ENCODE results near the gene SCAMP3.

Gene SCAMP3

DNA sequence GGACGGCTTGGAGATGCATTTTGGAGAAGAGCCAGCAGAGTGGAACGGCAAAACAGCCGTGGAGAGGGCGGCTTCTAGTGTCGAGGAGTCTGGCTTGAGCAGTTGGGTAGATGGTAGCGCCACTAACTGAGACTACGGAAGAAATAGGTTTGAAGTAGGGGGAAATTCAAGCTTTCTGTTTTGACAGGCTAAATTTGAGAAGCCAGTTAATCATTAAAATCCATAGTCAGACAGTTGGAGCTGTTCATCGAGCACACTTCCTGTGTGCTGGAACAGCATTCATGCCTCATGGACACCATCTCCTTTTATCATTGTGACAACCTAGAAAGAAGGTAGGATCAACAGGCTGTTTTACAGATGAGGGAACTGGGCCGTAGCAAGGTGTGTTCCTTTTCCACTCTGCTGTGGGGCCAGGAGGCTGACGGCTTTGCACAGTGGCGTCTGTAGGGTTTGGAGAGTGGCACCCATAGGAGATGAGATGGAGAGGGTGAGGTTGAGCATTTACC lies 42.5 kb upstream of the SCAMP3 start:
- Mint-ChIP-seq H3K4me3 (peak overlapping the region in 1 of 3 experiments; percentile 65), H3K27ac (peak overlapping the region; percentile 57 to 98 (median 62)), H3K9me3 (no peaks in the 10 kb centered on the region), H3K36me3 (ENCODE audit: low read depth) (no peaks in the 10 kb centered on the region), H3K4me1 (peaks cover 12% of the 10 kb centered on the region), H3K27me3 (ENCODE audit: low read depth) (no peaks in the 10 kb centered on the region)
- TF ChIP-seq CTCF (IDR thresholded peaks at IDR 0.05; ENCODE audit: unreplicated experiment in 3 of 3) = no peak

DNA sequence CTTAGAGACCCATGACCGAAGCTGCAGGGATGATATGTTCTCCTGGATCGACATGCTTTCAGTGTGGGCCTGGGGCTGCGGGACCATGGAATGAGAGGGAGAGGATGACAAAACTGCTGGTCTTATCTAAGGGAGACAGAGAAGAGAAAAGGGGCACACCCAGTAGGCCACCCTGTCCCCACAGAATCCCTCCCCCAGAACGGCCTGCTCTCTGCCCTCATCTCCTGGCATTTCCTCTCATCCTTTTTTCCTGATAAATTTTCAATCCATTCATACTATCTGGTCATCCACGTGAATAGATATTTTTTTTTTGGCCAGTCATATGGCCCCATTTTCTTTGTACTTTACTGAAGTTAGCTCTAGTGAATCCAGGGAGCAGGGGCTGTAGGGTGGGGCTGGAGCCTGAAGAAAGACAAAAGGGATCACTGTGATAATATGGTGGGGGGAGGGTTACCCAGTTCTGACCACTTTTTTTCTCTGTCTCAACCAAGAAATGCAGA lies 39.2 kb upstream of the SCAMP3 start, which contains the start of gene PKLR:
Gene PKLR (minus strand): TSS at position 97 of the 500 bp plus-strand sequence. CDS start 43 bp downstream, at position 54.
- Mint-ChIP-seq H3K27ac (peak within 1 kb of the TSS in 2 of 3 experiments; percentile 59 to 63), H3K27me3 (ENCODE audit: low read depth) (peaks cover 16% of the 10 kb centered on the region), H3K4me3 (no peak within 1 kb of the TSS), H3K4me1 (peaks cover 18% of the 10 kb centered on the region), H3K9me3 (peaks cover 3% of the 10 kb centered on the region), H3K36me3 (ENCODE audit: low read depth) (no peaks in the 10 kb centered on the region)
- TF ChIP-seq CTCF (IDR thresholded peaks at IDR 0.05; ENCODE audit: unreplicated experiment in 3 of 3) = no peak

DNA sequence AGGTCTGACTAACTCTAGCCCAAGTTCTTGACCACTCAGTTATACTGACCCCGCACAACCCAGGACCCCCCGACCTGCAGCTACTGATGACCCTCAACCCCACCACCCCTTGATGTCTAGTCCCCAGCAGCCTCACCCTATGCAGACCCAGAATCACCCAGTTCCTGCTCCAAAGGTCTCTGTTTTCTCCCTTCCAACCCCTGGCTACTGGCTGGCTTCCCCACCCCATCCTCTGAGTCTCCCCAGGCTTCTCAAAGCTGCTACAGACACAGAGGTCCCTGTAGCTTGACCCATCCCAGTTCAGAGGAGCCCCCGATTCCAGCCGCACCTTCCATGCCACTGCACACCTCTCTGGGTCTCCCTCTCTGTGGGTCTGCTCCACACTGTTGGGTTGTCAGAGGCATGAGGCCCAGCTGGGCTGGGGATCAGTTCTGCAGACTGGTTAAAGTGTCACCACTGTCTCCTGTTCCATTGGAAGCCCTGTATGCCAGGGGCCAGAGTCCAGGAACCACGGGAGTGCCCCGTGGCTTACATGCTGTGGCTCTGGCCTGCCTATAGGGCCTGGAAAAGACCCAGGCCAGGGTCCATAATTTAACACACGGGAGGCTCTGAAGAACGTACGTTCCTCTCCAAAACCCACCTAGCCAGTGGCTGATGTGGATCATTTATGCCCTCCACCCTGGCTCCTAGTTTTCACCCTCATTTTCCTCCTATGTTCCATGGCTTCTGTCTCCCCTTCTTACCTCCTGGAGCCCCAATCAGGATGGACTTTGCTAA lies 38.6 kb upstream of the SCAMP3 start:
- TF ChIP-seq CTCF (IDR thresholded peaks at IDR 0.05; ENCODE audit: unreplicated experiment in 3 of 3) = no peak

GRCh38 chr1:155300024-155300423 lies 37.9 kb upstream of the SCAMP3 start:
- H3K9me3 Mint-ChIP-seq = peaks cover 3% of the 10 kb centered on the region
- TF ChIP-seq CTCF (IDR thresholded peaks at IDR 0.05; ENCODE audit: unreplicated experiment in 3 of 3) = no peak

More for the DNA sequence above, 38.6 kb upstream of the SCAMP3 start:
- Mint-ChIP-seq H3K27ac (peak overlapping the region in 2 of 3 experiments; percentile 59 to 63), H3K9me3 (peaks cover 3% of the 10 kb centered on the region), H3K27me3 (ENCODE audit: low read depth) (peaks cover 22% of the 10 kb centered on the region), H3K4me1 (peaks cover 18% of the 10 kb centered on the region), H3K36me3 (ENCODE audit: low read depth) (no peaks in the 10 kb centered on the region), H3K4me3 (no peak overlapping the region)

DNA sequence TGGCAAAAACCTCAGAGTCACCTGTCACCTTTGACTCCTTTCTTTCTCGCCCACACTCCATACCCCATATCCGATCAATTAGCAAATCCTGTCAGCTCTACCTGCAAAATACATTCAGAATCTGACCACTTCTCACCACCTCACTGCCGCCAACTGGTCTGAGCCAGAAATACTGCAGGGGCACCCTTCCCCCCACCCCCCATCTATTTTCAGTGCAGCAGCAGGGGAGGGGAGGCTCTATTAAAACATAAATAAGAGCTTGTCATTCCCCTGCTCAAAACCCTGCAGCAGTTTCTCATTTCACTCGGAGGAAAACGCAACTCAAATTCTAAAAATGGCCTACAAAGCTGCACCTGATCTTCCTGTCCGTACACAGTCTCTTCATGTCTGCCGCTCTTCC lies 35.2 kb upstream of the SCAMP3 start:
- no peaks in the 10 kb centered on the region for H3K36me3 Mint-ChIP-seq (ENCODE audit: low read depth)
- no peak overlapping the region for H3K27ac Mint-ChIP-seq
- H3K4me3 Mint-ChIP-seq = peak overlapping the region in 1 of 3 experiments; percentile 10
- TF ChIP-seq CTCF (IDR thresholded peaks at IDR 0.05; ENCODE audit: unreplicated experiment in 3 of 3) = no peak
- peaks cover 3% of the 10 kb centered on the region for H3K9me3 Mint-ChIP-seq
- peaks cover 13% of the 10 kb centered on the region for H3K4me1 Mint-ChIP-seq
- H3K27me3 Mint-ChIP-seq (ENCODE audit: low read depth) = peaks cover 44% of the 10 kb centered on the region

More at GRCh38 chr1:155300024-155300423, 37.9 kb upstream of the SCAMP3 start:
- peaks cover 14% of the 10 kb centered on the region for H3K4me1 Mint-ChIP-seq
- H3K27me3 Mint-ChIP-seq (ENCODE audit: low read depth) = peaks cover 28% of the 10 kb centered on the region
- H3K36me3 Mint-ChIP-seq (ENCODE audit: low read depth) = no peaks in the 10 kb centered on the region
- no peak overlapping the region for H3K4me3 Mint-ChIP-seq
- H3K27ac Mint-ChIP-seq = no peak overlapping the region
